OCI-LY3 (cell line): ENCODE results near the gene INSC.

Experiments used
- CTCF ChIP-seq: fragments of 200-600, 300-600 bp; sonication (generic); IDR thresholded peaks from 2 replicates; pipeline ENCODE4 v1.5.1; 2014; ENCODE audit warnings: antibody characterized with exemption, low read length, low read depth
- EZH2phosphoT487 ChIP-seq: fragments of 200-600 bp; shearing (Covaris generic); IDR thresholded peaks from 2 replicates; pipeline ENCODE4 v1.6.1; 2018; ENCODE audit warnings: antibody characterized with exemption, mixed run types, low read depth

GRCh38 chr11:15127341-15127740 lies 12.6 kb downstream of the INSC start:
- TF ChIP-seq CTCF (no peak), EZH2phosphoT487 (no peak)
